Activated T-helper 9 cell treated with anti-CD3 and anti-CD28 coated beads, Interleukin-2, amount 50 U/mL, for 16 hours (primary cell): ENCODE data around the gene N4BP2L2.

Experiments used
- DNase-seq: peaks from one replicate; pipeline ENCODE4 v3.0.0-alpha.2; 2020; ENCODE audit warnings: low read depth

The N4BP2L2 gene

GRCh38 chr13:32468502-32469142 is 70.0 kb downstream of the N4BP2L2 start:
- no peak for DNase-seq

GRCh38 chr13:32456591-32456990 is 82.0 kb downstream of the N4BP2L2 start:
- DNase-seq = no peak

- no peak for DNase-seq
These were observed 83.0 kb downstream of the N4BP2L2 start for GRCh38 chr13:32455594-32455903.

- no peak for DNase-seq
These were observed 83.6 kb downstream of the N4BP2L2 start for GRCh38 chr13:32454886-32455593.

GRCh38 chr13:32453981-32454380 is 84.6 kb downstream of the N4BP2L2 start:
- no peak for DNase-seq

- DNase-seq = no peak
These were observed 89.6 kb downstream of the N4BP2L2 start for GRCh38 chr13:32448972-32449371.

GRCh38 chr13:32447894-32448623 is 90.5 kb downstream of the N4BP2L2 start:
- DNase-seq = no peak

GRCh38 chr13:32446773-32447465 is 91.7 kb downstream of the N4BP2L2 start:
- no peak for DNase-seq

- no peak for DNase-seq
These were observed 92.4 kb downstream of the N4BP2L2 start for GRCh38 chr13:32446220-32446619.

GRCh38 chr13:32445461-32445860 is 93.1 kb downstream of the N4BP2L2 start:
- no peak for DNase-seq

GRCh38 chr13:32443111-32443510 is 95.5 kb downstream of the N4BP2L2 start:
- DNase-seq = no peak

- no peak for DNase-seq
These were observed 99.7 kb downstream of the N4BP2L2 start for GRCh38 chr13:32438871-32439270.

GRCh38 chr13:32432856-32433255 is 105.7 kb downstream of the N4BP2L2 start:
- DNase-seq = no peak

GRCh38 chr13:32431361-32431760 is 107.2 kb downstream of the N4BP2L2 start:
- no peak for DNase-seq

GRCh38 chr13:32430018-32430747 is 108.4 kb downstream of the N4BP2L2 start:
- DNase-seq = no peak

- DNase-seq = no peak
These were observed 109.1 kb downstream of the N4BP2L2 start for GRCh38 chr13:32429433-32429909.

- DNase-seq = no peak
These were observed 109.8 kb downstream of the N4BP2L2 start for GRCh38 chr13:32428581-32429432.

- DNase-seq = peak; percentile 78
These were observed 110.6 kb downstream of the N4BP2L2 start, which contains the start of gene N4BP2L1 for GRCh38 chr13:32427852-32428580. N4BP2L1 (minus strand) TSS chr13:32428130; CDS start chr13:32428082, 48 bp downstream.

- DNase-seq = peak; percentile 45
These were observed 111.4 kb downstream of the N4BP2L2 start for GRCh38 chr13:32426990-32427851.
